HEK293 (cell line): Measurements from ENCODE around the gene MASP1.

ENCODE experiments used
- CTCF ChIA-PET: fragments of 350-600 bp; formaldehyde crosslinking; extraction: SDS; loops from one replicate; lab custom pipeline; 2021; ENCODE audit warnings: antibody characterized with exemption; lab: Yijun Ruan, JAX
- POLR2A ChIA-PET: fragments of 300-600 bp; formaldehyde crosslinking; extraction: SDS; loops from one replicate; lab custom pipeline; 2020; ENCODE audit warnings: antibody characterized with exemption, inconsistent platforms; lab: Yijun Ruan, JAX
- H3K27ac ChIP-seq: fragments of 200-500 bp; sonication (Bioruptor generic); 2 replicates; pipeline ENCODE4 v1.5.1; 2014; ENCODE audit warnings: low read depth, low read length, control low read depth, inconsistent platforms; ENCODE audit errors: extremely low read depth
- H3K36me3 ChIP-seq, 2 experiments: fragments of 200-500 bp in 1 of 2; sonication (Bioruptor generic) in 1 of 2; 1 replicate in 1 of 2; 2 replicates in 1 of 2; pipeline ENCODE4 v1.5.1; 2014 to 2017; ENCODE audit warnings: inconsistent platforms in 2 of 2, low read length in 2 of 2; ENCODE audit not compliant: control insufficient read depth in 2 of 2, insufficient read depth in 1 of 2
- H3K4me1 ChIP-seq: fragments of 200-500 bp; sonication (Bioruptor generic); 2 replicates; pipeline ENCODE4 v1.5.1; 2014; ENCODE audit warnings: mild to moderate bottlenecking, low read length, inconsistent platforms; ENCODE audit not compliant: control insufficient read depth, insufficient read depth
- H3K4me3 ChIP-seq: 2 replicates; pipeline ENCODE4 v1.5.1; 2011; ENCODE audit warnings: low read depth, mild to moderate bottlenecking, control low read depth, low read length, moderate library complexity
- H3K9me3 ChIP-seq: fragments of 200-500 bp; sonication (Bioruptor generic); 2 replicates; pipeline ENCODE4 v1.5.1; 2014; ENCODE audit warnings: low read depth, low read length, inconsistent platforms; ENCODE audit not compliant: control insufficient read depth, insufficient read depth
- CTCF ChIP-seq: fragments of 450-650 bp; formaldehyde crosslinking; IDR thresholded peaks from 2 replicates; pipeline ENCODE4 v1.5.1; 2016; ENCODE audit warnings: missing biosample characterization, missing genetic modification characterization
- GLI4 ChIP-seq: fragments of 450-650 bp; formaldehyde crosslinking; IDR thresholded peaks from 2 replicates; pipeline ENCODE4 v1.5.1; 2016; ENCODE audit warnings: missing biosample characterization, missing genetic modification characterization
- MEIS1 ChIP-seq: sonication (generic); formaldehyde crosslinking; IDR thresholded peaks from 2 replicates; pipeline ENCODE4 v1.8.1; 2022; ENCODE audit warnings: missing genetic modification reagents, mild to moderate bottlenecking, borderline replicate concordance
- OSR2 ChIP-seq: fragments of 450-650 bp; formaldehyde crosslinking; IDR thresholded peaks from 2 replicates; pipeline ENCODE4 v1.5.1; 2016; ENCODE audit warnings: missing biosample characterization, missing genetic modification characterization
- SCRT2 ChIP-seq: fragments of 450-650 bp; formaldehyde crosslinking; IDR thresholded peaks from 2 replicates; pipeline ENCODE4 v1.5.1; 2016; ENCODE audit warnings: missing biosample characterization, missing genetic modification characterization
- ZBTB17 ChIP-seq: fragments of 450-650 bp; formaldehyde crosslinking; IDR thresholded peaks from 2 replicates; pipeline ENCODE4 v1.5.1; 2016; ENCODE audit warnings: missing biosample characterization, missing genetic modification characterization
- ZNF112 ChIP-seq: fragments of 450-650 bp; formaldehyde crosslinking; IDR thresholded peaks from 2 replicates; pipeline ENCODE4 v1.5.0; 2017; ENCODE audit warnings: missing biosample characterization, missing genetic modification characterization
- ZNF23 ChIP-seq: fragments of 450-650 bp; formaldehyde crosslinking; IDR thresholded peaks from 2 replicates; pipeline ENCODE4 v1.5.1; 2016; ENCODE audit warnings: missing biosample characterization, missing genetic modification characterization, borderline replicate concordance
- ZNF362 ChIP-seq: fragments of 450-650 bp; formaldehyde crosslinking; IDR thresholded peaks from 2 replicates; pipeline ENCODE4 v1.5.1; 2016; ENCODE audit warnings: missing biosample characterization, missing genetic modification characterization
- ZNF394 ChIP-seq: fragments of 450-650 bp; formaldehyde crosslinking; IDR thresholded peaks from 2 replicates; pipeline ENCODE4 v1.5.1; 2016; ENCODE audit warnings: missing biosample characterization, missing genetic modification characterization, mild to moderate bottlenecking, moderate library complexity, borderline replicate concordance
- ZNF423 ChIP-seq: fragments of 450-650 bp; formaldehyde crosslinking; IDR thresholded peaks from 2 replicates; pipeline ENCODE4 v1.5.1; 2016; ENCODE audit warnings: missing biosample characterization, missing genetic modification characterization
- ZNF518A ChIP-seq: fragments of 450-650 bp; formaldehyde crosslinking; conservative IDR thresholded peaks from 2 replicates; pipeline ENCODE4 v1.5.1; 2016; ENCODE audit warnings: low read depth, missing biosample characterization, missing genetic modification characterization
- ZNF596 ChIP-seq: fragments of 450-650 bp; IDR thresholded peaks from 2 replicates; pipeline ENCODE4 v1.5.0; 2018; ENCODE audit warnings: missing biosample characterization, mild to moderate bottlenecking, missing genetic modification characterization, moderate library complexity
- ZNF639 ChIP-seq: fragments of 450-650 bp; formaldehyde crosslinking; IDR thresholded peaks from 2 replicates; pipeline ENCODE4 v1.5.1; 2016; ENCODE audit warnings: missing biosample characterization, missing genetic modification characterization
- ZNF670 ChIP-seq: fragments of 450-650 bp; formaldehyde crosslinking; IDR thresholded peaks from 2 replicates; pipeline ENCODE4 v1.5.1; 2016; ENCODE audit warnings: missing biosample characterization, missing genetic modification characterization, low read depth
- ZNF677 ChIP-seq: fragments of 450-650 bp; IDR thresholded peaks from 2 replicates; pipeline ENCODE4 v1.5.0; 2018; ENCODE audit warnings: missing biosample characterization, mild to moderate bottlenecking, missing genetic modification characterization, moderate library complexity
- ZNF701 ChIP-seq: fragments of 450-650 bp; formaldehyde crosslinking; IDR thresholded peaks from 2 replicates; pipeline ENCODE4 v1.5.1; 2016; ENCODE audit warnings: missing biosample characterization, missing genetic modification characterization
- ZSCAN5A ChIP-seq: fragments of 450-650 bp; formaldehyde crosslinking; IDR thresholded peaks from 2 replicates; pipeline ENCODE4 v1.5.1; 2016; ENCODE audit warnings: missing biosample characterization, missing genetic modification characterization

MASP1 gene

GRCh38 chr3:187207624-187208023, 83.9 kb downstream of the MASP1 start:
- Histone ChIP-seq H3K9me3 (no peaks in the 10 kb centered on the region), H3K27ac (no peak overlapping the region), H3K4me3 (no peak overlapping the region), H3K4me1 (no peaks in the 10 kb centered on the region), H3K36me3 (no peaks in the 10 kb centered on the region)
- ChIA-PET POLR2A (no interaction called here), CTCF (no interaction called here)
- TF ChIP-seq MEIS1, result no peak
- TF ChIP-seq ZNF423 (tag by site-specific recombination), result no peak
- TF ChIP-seq ZSCAN5A (tag by site-specific recombination), result no peak
- TF ChIP-seq ZNF639 (tag by site-specific recombination), result no peak
- no peak for TF ChIP-seq ZNF670 (tag by site-specific recombination)
- no peak for TF ChIP-seq OSR2 (tag by site-specific recombination)
- no peak for TF ChIP-seq ZNF23 (tag by site-specific recombination)
- no peak for TF ChIP-seq ZNF112
- no peak for TF ChIP-seq ZNF677 (tag by site-specific recombination)
- no peak for TF ChIP-seq ZNF518A (tag by site-specific recombination)
- TF ChIP-seq ZBTB17, result no peak
- no peak for TF ChIP-seq ZNF394 (tag by site-specific recombination)
- TF ChIP-seq ZNF701, result no peak
- TF ChIP-seq GLI4 (tag by site-specific recombination), result no peak
- no peak for TF ChIP-seq ZNF596 (tag by site-specific recombination)
- TF ChIP-seq SCRT2 (tag by site-specific recombination), result no peak
- TF ChIP-seq CTCF (tag by site-specific recombination), result no peak
- TF ChIP-seq ZNF362, result no peak
